Stimulated activated CD4-positive, alpha-beta T cell treated with anti-CD3 and anti-CD28 coated beads, Interleukin-12 subunit alpha, Interleukin-12 subunit beta, amount 100 ng/mL, for 48 hours (primary cell): ENCODE measurements around the gene BTG4.

ENCODE experiments used
- DNase-seq, 3 donors: peaks; one replicate each; pipeline ENCODE4 v3.0.0-alpha.2; 2020; ENCODE audit warnings: low read depth in 2 of 3, low spot score in 1 of 3

Gene BTG4

GRCh38 chr11:111512296-111513239 lies at the start of gene BTG4:
BTG4 (minus strand) TSS chr11:111512386; CDS start chr11:111498776, 13,610 bp downstream.
- DNase-seq, result no peak

- no peak for DNase-seq
Observed at GRCh38 chr11:111561791-111562325, 49.7 kb upstream of the BTG4 start.

- DNase-seq, result no peak
Observed at GRCh38 chr11:111561306-111561705, 49.1 kb upstream of the BTG4 start.

GRCh38 chr11:111560800-111561199 lies 48.6 kb upstream of the BTG4 start:
- no peak for DNase-seq

- DNase-seq, result no peak
Observed at GRCh38 chr11:111559800-111560464, 47.7 kb upstream of the BTG4 start.

- no peak for DNase-seq
Observed at GRCh38 chr11:111557425-111558111, 45.4 kb upstream of the BTG4 start.

GRCh38 chr11:111555255-111555654 lies 43.1 kb upstream of the BTG4 start:
- no peak for DNase-seq

- no peak for DNase-seq
Observed at GRCh38 chr11:111554532-111554931, 42.3 kb upstream of the BTG4 start.

GRCh38 chr11:111550258-111550657 lies 38.1 kb upstream of the BTG4 start:
- no peak for DNase-seq

GRCh38 chr11:111549869-111550203 lies 37.6 kb upstream of the BTG4 start:
- DNase-seq, result no peak

- no peak for DNase-seq
Observed at GRCh38 chr11:111549196-111549868, 37.1 kb upstream of the BTG4 start.

GRCh38 chr11:111548525-111548924 lies 36.3 kb upstream of the BTG4 start:
- no peak for DNase-seq

GRCh38 chr11:111542606-111543275 lies 30.6 kb upstream of the BTG4 start:
- DNase-seq, result no peak

GRCh38 chr11:111541254-111542061 lies 29.3 kb upstream of the BTG4 start:
- DNase-seq, result no peak

- DNase-seq, result no peak
Observed at GRCh38 chr11:111540937-111541253, 28.7 kb upstream of the BTG4 start.

- no peak for DNase-seq
Observed at GRCh38 chr11:111540114-111540936, 28.1 kb upstream of the BTG4 start, which contains the start of gene LAYN. LAYN (plus strand) TSS chr11:111540720; CDS start chr11:111540844, 124 bp downstream.

GRCh38 chr11:111539426-111540113 lies 27.4 kb upstream of the BTG4 start:
- DNase-seq, result no peak

- no peak for DNase-seq
Observed at GRCh38 chr11:111538407-111539114, 26.4 kb upstream of the BTG4 start.
